Esophagus muscularis mucosa (tissue), 3 donors: ENCODE measurements around the gene ZNF14.

ENCODE experiments used
- CTCF ChIP-seq, 3 experiments: fragments of 200-600 bp in 2 of 3; fragments of 450-650 bp in 1 of 3; sonication (generic) in 2 of 3; IDR thresholded peaks; one replicate each; pipeline ENCODE4 v1.5.1; 2017 to 2019; ENCODE audit warnings: antibody characterized with exemption in 3 of 3, mild to moderate bottlenecking in 2 of 3, moderate library complexity in 1 of 3
- POLR2A ChIP-seq: fragments of 450-650 bp; IDR thresholded peaks from one replicate; pipeline ENCODE4 v1.6.1; 2017; ENCODE audit warnings: antibody characterized with exemption, moderate library complexity, mild to moderate bottlenecking, low read depth
- POLR2AphosphoS5 ChIP-seq, 2 donors: sonication (generic); formaldehyde crosslinking; IDR thresholded peaks; one replicate each; pipeline ENCODE4 v1.6.1; 2017; ENCODE audit warnings: antibody characterized with exemption in 2 of 2

GRCh38 chr19:19696386-19696785 is 36.5 kb downstream of the ZNF14 start:
- TF ChIP-seq CTCF (IDR thresholded peaks at IDR 0.05), result no peak
- no peak for TF ChIP-seq POLR2A
- no peak for TF ChIP-seq POLR2AphosphoS5 (IDR thresholded peaks at IDR 0.05)
